ENCODE results near the gene SEC61G.

DNA sequence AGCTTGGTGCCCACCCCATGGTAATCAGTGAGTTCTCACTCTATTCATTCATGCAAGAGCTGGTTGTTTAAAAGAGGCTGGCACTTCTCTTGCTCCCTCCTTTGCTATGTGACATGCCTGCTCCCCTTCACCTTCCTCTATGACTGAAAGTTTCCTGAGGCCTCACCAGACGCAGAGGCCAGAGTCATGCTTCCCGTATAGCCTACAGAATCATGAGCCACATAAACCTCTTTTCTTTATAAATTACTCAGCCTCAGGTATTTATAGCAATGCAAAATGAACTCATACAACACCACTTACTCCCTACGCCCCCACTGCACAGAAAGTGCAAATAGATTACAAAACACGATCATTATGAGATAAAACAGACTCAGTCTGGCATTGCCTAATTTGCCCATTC, 39.0 kb downstream of the SEC61G start:
- TF ChIP-seq, protein P1, sequence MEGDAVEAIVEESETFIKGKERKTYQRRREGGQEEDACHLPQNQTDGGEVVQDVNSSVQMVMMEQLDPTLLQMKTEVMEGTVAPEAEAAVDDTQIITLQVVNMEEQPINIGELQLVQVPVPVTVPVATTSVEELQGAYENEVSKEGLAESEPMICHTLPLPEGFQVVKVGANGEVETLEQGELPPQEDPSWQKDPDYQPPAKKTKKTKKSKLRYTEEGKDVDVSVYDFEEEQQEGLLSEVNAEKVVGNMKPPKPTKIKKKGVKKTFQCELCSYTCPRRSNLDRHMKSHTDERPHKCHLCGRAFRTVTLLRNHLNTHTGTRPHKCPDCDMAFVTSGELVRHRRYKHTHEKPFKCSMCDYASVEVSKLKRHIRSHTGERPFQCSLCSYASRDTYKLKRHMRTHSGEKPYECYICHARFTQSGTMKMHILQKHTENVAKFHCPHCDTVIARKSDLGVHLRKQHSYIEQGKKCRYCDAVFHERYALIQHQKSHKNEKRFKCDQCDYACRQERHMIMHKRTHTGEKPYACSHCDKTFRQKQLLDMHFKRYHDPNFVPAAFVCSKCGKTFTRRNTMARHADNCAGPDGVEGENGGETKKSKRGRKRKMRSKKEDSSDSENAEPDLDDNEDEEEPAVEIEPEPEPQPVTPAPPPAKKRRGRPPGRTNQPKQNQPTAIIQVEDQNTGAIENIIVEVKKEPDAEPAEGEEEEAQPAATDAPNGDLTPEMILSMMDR (IDR thresholded peaks at IDR 0.05), result no peak
- TF ChIP-seq POLR2A (IDR thresholded peaks at IDR 0.05), result no peak
